HepG2 (cell line): ENCODE measurements around the gene LAMA5. TPM values are rescaled to one million over a fixed set of nuclear protein-coding genes. Genes with fewer than 3 reads are reported as not detected.
A peak's percentile ranks its signal among the peaks of the same experiment; 100 is the strongest.

ENCODE experiments used
- CREB3 ChIP-seq: sonication (generic); formaldehyde crosslinking; IDR thresholded peaks from 2 replicates; pipeline ENCODE4 v1.5.0; 2020; ENCODE audit warnings: missing genetic modification reagents
- ELF1 ChIP-seq: sonication (generic); formaldehyde crosslinking; IDR thresholded peaks from 2 replicates; pipeline ENCODE4 v1.4.0; 2020; ENCODE audit warnings: missing genetic modification reagents
- EZH2 ChIP-seq: conservative IDR thresholded peaks from 2 replicates; pipeline ENCODE4 v1.6.1; 2012; ENCODE audit warnings: mild to moderate bottlenecking, low read depth, low read length, moderate library complexity
- FOXO1 ChIP-seq: sonication (generic); formaldehyde crosslinking; IDR thresholded peaks from 2 replicates; pipeline ENCODE4 v1.4.0; 2020; ENCODE audit warnings: missing genetic modification reagents
- GZF1 ChIP-seq: sonication (generic); formaldehyde crosslinking; IDR thresholded peaks from 2 replicates; pipeline ENCODE4 v1.5.1; 2020; ENCODE audit warnings: mild to moderate bottlenecking, missing genetic modification reagents
- HOXA7 ChIP-seq: sonication (generic); formaldehyde crosslinking; IDR thresholded peaks from 2 replicates; pipeline ENCODE4 v1.8.1; 2022; ENCODE audit warnings: mild to moderate bottlenecking, missing genetic modification reagents, moderate library complexity
- POLR2AphosphoS5 ChIP-seq: IDR thresholded peaks from 2 replicates; pipeline ENCODE4 v1.6.1; 2012; ENCODE audit warnings: low read depth, low read length
- RFX1 ChIP-seq: fragments of 450-650 bp; IDR thresholded peaks from 2 replicates; pipeline ENCODE4 v1.6.1; 2017
- SP140L ChIP-seq: sonication (generic); formaldehyde crosslinking; IDR thresholded peaks from 2 replicates; pipeline ENCODE4 v1.4.0; 2020; ENCODE audit warnings: missing genetic modification reagents, borderline replicate concordance
- THAP9 ChIP-seq: sonication (generic); formaldehyde crosslinking; IDR thresholded peaks from 2 replicates; pipeline ENCODE4; 2020; ENCODE audit warnings: missing genetic modification reagents, mild to moderate bottlenecking, borderline replicate concordance
- ZBTB25 ChIP-seq: IDR thresholded peaks from 2 replicates; pipeline ENCODE4 v1.6.1; 2018; ENCODE audit warnings: missing genetic modification reagents
- ZNF230 ChIP-seq: sonication (generic); formaldehyde crosslinking; IDR thresholded peaks from 2 replicates; pipeline ENCODE4 v1.4.0; 2020; ENCODE audit warnings: mild to moderate bottlenecking, missing genetic modification reagents
- ZNF383 ChIP-seq: sonication (generic); formaldehyde crosslinking; IDR thresholded peaks from 2 replicates; pipeline ENCODE4 v1.4.0; 2020; ENCODE audit warnings: missing genetic modification reagents, mild to moderate bottlenecking, borderline replicate concordance
- polyA plus RNA-seq, 8 experiments: library from polyadenylated mRNA; depleted of rRNA in 3 of 8; stranded (reverse) in 7 of 8; unstranded in 1 of 8; fragments of >200 nt; fragmentation: Illumina TruSeq in 4 of 8; extraction: Trizol in 4 of 8; gene quantifications; 2 replicates each; pipeline versions ENCODE4 v1.2.1 to v1.2.3, GENCODE V29; 2011 to 2016; ENCODE audit warnings: low read depth in 4 of 8, missing spikeins in 1 of 8, mixed read lengths in 1 of 8; ENCODE audit not compliant: insufficient read depth in 1 of 8
- total RNA-seq, 5 experiments: library from RNA; depleted of rRNA; stranded (reverse); fragments of >200 nt; fragmentation: Illumina TruSeq; extraction: Trizol; gene quantifications; 2 replicates each; pipeline ENCODE4 v1.2.3, GENCODE V29; 2016; ENCODE audit warnings: low read depth in 1 of 5
- TF ChIP-seq, protein P1 (sequence below): sonication (generic); formaldehyde crosslinking; IDR thresholded peaks from 2 replicates; pipeline ENCODE4 v1.8.1; 2023; ENCODE audit warnings: missing genetic modification reagents, mild to moderate bottlenecking, borderline replicate concordance
- TF ChIP-seq, protein P2 (sequence below): sonication (generic); formaldehyde crosslinking; IDR thresholded peaks from 2 replicates; pipeline ENCODE4 v1.5.1; 2020; ENCODE audit warnings: missing genetic modification reagents, mild to moderate bottlenecking, borderline replicate concordance
- TF ChIP-seq, protein P3 (sequence below): sonication (generic); formaldehyde crosslinking; IDR thresholded peaks from 2 replicates; pipeline ENCODE4 v1.8.0; 2022; ENCODE audit warnings: missing genetic modification reagents, mild to moderate bottlenecking, moderate library complexity, borderline replicate concordance

LAMA5 gene
- total and polyA plus RNA-seq, 2 of the 13 experiments (the other 11 are each of a cell fraction or from before 2014, with no cell fraction given) = 21.0 to 44.7 TPM

GRCh38 chr20:62386383-62387218 lies 19.5 kb upstream of the LAMA5 start, which contains the start of gene RPS21 (continued):
- TF ChIP-seq POLR2AphosphoS5 (peak; percentile 97), THAP9 (CRISPR knock-in tag) (peak; percentile 89; the same call in 1 of the 2 replicates), SP140L (CRISPR knock-in tag) (peak; percentile 87; the same call in 1 of the 2 replicates), GZF1 (CRISPR knock-in tag) (no peak; the same call in 1 of the 2 replicates), CREB3 (no peak), ZNF230 (peak; percentile 94; the same call in 1 of the 2 replicates), ELF1 (peak; percentile 96), FOXO1 (CRISPR knock-in tag) (peak; percentile 89), EZH2 (no peak), HOXA7 (CRISPR knock-in tag) (peak; percentile 60; the same call in 1 of the 2 replicates), ZNF383 (CRISPR knock-in tag) (peak; percentile 72; the same call in 1 of the 2 replicates), RFX1 (no peak), ZBTB25 (CRISPR knock-in tag) (peak; percentile 92)
- TF ChIP-seq, protein P1, sequence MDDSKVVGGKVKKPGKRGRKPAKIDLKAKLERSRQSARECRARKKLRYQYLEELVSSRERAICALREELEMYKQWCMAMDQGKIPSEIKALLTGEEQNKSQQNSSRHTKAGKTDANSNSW (CRISPR knock-in tag) = no peak; the same call in 1 of the 2 replicates
- TF ChIP-seq, protein P2, sequence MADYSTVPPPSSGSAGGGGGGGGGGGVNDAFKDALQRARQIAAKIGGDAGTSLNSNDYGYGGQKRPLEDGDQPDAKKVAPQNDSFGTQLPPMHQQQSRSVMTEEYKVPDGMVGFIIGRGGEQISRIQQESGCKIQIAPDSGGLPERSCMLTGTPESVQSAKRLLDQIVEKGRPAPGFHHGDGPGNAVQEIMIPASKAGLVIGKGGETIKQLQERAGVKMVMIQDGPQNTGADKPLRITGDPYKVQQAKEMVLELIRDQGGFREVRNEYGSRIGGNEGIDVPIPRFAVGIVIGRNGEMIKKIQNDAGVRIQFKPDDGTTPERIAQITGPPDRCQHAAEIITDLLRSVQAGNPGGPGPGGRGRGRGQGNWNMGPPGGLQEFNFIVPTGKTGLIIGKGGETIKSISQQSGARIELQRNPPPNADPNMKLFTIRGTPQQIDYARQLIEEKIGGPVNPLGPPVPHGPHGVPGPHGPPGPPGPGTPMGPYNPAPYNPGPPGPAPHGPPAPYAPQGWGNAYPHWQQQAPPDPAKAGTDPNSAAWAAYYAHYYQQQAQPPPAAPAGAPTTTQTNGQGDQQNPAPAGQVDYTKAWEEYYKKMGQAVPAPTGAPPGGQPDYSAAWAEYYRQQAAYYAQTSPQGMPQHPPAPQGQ = 0 out of 2 replicates have a peak, but pooled peaks have one; percentile 61
- TF ChIP-seq, protein P3, sequence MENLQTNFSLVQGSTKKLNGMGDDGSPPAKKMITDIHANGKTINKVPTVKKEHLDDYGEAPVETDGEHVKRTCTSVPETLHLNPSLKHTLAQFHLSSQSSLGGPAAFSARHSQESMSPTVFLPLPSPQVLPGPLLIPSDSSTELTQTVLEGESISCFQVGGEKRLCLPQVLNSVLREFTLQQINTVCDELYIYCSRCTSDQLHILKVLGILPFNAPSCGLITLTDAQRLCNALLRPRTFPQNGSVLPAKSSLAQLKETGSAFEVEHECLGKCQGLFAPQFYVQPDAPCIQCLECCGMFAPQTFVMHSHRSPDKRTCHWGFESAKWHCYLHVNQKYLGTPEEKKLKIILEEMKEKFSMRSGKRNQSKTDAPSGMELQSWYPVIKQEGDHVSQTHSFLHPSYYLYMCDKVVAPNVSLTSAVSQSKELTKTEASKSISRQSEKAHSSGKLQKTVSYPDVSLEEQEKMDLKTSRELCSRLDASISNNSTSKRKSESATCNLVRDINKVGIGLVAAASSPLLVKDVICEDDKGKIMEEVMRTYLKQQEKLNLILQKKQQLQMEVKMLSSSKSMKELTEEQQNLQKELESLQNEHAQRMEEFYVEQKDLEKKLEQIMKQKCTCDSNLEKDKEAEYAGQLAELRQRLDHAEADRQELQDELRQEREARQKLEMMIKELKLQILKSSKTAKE (CRISPR knock-in tag) = peak; percentile 54; the same call in 1 of the 2 replicates
